Renal cortical epithelial cell (primary cell): ENCODE data around the gene TMPRSS9. TPM values are rescaled to one million over a fixed set of nuclear protein-coding genes. Genes with fewer than 3 reads are reported as not detected.
A peak's percentile ranks its signal among the peaks of the same experiment; 100 is the strongest.

Source experiments
- DNase-seq: peaks from one replicate; pipeline ENCODE4 v3.0.0-alpha.2; 2011; ENCODE audit warnings: low read depth
- total RNA-seq: library from RNA; depleted of rRNA; stranded (reverse); fragments of >200 nt; gene quantifications from 2 replicates; pipeline ENCODE4 v1.2.3, GENCODE V29; 2014

Gene TMPRSS9
- total RNA-seq, 1 donor from 2014 or later: 0.05 TPM

DNA sequence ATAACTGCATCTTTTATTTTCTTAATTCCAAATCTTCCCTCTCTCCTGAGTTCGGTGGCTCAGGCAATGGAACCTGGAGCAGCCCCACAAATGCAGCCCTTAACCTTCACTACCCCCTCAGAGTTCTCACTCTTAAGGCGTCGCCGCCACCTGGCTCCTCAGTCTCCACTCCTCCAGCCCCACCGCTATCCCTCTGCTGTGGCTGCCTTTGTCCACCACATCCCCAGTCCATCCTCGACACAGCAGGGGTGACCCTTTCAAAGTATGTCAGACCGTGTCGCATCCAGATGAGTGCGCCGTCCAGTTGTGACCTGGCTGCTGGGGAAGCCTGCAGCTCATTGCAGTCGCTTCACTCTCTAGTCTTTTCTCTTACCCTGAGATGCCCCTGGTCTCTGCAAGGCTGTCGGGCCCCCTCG lies 30.6 kb upstream of the TMPRSS9 start:
- DNase-seq: no peak

DNA sequence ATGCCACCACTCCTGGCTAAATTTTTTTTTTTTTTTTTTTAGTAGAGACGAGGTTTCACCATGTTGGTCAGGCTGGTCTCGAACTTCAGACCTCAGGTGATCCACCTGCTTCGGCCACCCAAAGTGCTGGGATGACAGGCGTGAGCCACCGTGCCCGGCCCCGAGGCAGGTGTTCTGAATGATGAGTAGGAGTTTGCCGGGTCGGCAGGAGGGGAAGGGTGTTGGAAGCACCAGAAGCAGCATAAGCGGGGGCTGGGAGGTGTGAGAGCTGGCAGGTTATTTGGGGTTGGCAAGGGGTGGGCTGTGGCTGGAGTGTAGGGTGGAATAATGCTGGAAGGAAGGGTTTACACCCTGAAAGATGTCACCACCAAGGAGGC lies 29.8 kb upstream of the TMPRSS9 start:
- no peak for DNase-seq

DNA sequence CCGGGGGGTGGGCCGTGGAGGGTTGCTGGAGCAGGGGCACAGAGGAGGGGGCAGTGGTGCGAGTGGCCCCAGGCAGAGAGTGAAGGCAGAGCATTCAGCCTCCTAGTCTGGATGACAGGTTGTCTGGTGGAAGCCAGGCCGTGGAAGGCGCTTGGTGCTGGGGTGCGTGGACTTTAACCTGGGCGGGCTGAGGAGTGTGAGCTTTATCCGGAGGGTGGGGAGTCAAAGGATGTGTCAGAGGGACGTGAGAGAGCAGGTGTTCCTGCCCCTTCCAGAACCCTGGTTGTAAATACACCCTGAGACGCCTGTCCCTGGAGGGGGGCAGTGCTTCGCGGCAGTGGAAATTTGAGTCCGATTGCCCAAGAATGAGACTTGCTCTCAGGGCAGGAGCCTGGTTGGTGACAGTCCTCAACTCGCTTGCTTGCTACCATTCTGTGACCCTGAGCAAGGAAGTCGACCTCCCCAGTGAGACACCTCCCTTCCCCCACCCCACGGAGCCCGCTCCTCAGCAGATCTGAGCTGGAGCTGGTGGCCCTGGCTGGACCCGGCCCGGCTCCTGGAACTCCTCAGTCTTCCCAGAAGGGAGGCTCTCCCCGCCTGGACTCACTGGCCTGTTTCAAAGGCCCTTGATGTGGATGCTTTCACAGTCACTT lies 29.3 kb upstream of the TMPRSS9 start:
- DNase-seq: peak; percentile 27

DNA sequence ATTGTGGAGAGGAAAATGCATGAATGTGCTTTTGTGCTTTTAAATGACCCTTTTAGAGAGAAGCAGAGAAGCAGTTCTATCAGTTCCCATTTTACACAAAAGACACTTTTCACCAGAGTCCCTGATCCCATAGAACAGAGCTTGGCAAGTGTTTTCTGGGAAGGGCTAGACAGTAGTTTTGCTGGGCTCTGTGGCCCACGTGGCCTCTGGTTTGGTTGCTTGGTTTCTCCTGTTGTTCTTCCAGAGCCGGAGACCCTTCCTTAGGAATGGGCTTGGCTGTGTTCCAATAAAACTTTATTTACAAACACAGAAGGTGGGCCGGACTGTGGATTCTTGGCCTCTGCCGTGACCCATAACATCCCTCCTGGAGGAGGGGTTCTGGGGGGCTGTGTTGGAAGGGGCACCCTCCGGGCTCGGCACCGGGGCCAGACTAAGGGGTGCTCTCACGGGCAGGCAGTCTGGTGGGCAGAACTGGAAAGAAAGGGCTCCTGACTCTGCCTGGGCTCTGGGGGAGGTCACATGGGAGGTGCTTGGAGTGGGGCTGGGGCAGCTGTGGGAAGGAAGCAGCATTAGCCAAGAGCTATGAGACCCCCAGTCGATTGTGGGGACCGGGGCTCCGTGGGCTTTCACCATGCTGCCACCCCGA lies 28.3 kb upstream of the TMPRSS9 start:
- no peak for DNase-seq

DNA sequence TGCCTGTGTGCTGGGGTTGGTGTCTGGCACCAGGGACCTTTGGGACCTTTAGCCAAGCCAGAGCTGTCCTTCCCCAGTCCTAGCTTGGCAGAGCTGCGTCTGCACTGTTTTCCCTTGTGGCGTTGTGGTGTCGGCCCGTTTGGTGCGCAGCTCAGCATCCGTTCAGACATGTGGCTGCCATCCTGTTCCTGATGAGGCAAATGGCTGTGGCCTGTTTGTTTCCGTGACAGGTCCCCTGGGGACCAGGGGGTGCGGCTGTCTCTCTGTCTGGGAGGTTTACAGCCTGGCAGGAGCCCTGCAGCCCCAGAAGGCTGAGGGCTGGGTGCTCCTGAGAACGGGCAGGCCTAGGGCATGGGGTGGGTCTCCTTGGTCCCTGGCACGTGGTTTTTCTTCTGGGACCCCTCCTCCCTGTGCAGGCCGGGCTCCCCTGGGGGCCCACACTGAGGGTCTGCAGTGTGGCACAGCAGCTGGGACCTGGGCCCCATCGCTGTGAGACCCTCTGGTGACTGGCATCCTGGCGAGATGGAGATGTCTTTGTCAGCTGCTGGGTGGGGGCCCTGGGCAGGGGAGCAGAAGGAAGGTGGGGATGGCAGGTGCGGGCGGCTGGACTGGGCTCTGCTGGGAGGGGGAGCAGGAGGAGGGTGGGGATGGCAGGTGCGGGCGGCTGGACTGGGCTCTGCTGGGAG lies 27.6 kb upstream of the TMPRSS9 start:
- no peak for DNase-seq

DNA sequence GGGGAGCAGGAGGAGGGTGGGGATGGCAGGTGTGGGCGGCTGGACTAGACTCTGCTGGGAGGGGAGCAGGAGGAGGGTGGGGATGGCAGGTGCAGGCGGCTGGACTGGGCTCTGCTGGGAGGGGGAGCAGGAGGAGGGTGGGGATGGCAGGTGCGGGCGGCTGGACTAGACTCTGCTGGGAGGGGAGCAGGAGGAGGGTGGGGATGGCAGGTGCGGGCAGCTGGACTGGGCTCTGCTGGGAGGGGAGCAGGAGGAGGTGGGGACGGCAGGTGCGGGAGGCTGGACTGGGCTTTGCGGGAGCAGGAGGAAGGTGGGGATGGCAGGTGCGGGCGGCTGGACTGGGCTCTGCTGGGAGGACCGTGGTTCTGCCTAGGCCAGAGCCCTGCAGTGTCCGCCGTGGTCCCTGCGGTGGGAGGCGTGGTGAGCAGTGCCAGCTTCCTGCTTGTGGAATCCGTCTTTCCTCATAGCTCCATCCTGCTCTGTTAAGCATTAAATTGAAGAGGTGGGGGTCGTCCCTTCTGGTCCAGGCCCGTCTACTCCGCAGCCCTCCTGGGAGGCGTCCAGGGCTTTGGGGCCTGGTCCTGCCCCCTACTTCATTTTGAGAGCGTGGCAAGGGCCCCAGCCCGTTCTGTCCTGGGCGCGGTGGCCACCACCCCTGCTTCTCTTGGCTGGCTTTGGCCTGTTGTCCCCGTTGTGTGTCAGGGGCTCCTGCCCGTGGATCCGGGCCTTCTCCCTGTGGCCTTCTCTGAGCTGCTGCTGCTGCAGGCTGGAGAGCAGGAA lies 26.8 kb upstream of the TMPRSS9 start:
- DNase-seq: no peak

DNA sequence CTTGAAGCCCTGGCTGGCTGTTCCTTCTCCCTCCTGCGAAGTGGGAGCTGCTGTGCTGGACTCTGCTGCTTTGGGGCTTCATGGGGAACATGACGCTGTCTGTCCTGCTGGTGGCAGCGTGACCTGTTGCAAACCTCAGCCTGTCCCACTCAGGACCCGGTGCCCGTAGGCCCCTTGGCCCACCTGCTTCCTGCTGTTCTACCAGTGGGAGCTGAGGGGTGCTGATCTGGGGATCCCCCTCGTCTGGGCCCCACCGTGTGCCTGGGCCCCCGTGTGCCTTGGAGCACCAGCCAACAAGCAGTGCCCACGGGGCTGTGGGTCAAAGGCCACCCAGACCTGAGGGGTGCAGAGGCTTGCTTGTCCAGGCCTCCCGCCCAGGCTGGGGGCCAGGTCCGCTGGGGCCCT lies 26.3 kb upstream of the TMPRSS9 start:
- no peak for DNase-seq

DNA sequence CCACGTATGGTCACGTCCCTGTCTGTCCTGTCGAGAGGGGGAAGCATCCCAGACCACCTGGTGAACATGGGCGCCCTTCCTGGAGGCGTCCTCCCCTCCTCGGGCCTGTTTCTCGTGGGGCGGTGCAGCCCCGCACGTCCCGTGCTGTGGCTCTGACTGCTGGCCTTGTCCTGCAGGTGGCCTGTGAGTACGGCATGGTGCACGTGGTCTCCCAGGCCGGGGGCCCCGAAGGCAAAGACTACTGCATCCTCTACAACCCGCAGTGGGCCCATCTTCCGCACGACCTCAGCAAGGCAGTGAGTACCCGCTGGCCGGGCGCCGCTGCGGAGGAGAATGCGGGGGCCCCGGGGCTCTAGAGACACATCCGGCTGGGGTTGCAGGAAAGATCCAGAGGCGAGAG lies 25.6 kb upstream of the TMPRSS9 start:
- DNase-seq: no peak

DNA sequence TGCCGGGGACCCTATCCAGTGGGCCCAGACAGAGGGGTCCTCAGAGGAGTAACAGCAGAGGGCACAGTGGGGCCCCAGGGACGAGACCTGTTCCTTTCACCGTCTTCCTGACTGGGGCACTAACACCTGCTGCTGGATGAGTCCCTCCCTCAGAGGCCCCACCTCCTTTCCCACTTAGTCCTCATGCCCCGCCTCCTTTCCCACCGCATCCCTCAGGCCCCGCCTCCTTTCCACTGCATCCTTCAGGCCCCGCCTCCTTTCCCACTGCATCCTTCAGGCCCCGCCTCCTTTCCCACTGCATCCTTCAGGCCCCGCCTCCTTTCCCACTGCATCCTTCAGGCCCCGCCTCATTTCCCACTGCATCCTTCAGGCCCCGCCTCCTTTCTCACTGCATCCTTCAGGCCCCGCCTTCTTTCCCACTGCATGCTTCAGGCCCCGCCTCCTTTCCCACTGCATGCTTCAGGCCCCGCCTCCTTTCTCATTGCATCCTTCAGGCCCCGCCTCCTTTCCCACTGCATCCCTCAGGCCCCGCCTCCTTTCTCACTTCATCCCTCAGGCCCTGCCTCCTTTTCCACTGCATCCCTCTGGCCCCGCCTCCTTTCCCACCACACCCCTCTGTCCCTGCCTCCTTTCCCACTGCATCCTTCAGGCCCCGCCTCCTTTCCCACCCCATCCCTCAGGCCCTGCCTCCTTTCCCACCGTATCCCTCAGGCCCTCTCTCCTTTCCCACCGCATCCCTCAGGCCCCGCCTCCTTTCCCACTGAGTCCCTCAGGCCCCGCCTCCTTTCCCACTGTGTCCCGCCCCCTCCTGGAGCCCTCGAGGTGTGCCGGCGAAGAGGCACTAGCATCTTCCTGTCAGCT lies 24.8 kb upstream of the TMPRSS9 start:
- no peak for DNase-seq

DNA sequence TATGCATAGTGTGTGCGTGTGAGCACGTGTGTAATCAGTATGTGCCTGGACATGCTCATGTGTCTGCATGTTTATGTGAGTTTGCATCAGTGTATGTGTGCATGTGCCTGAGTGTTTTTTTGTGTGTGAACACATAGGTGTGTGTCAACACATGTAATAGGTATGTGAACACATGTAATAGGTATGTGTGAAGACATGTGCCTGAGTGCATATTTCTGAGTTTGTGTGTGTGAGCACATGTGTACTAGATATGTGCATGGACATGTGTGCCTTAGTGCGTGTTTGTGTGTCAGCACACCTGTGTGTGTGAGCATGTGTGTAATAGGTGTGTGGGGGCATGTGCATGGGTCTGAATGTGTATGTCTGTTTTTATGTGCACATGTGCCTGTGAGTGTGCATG lies 24.2 kb upstream of the TMPRSS9 start:
- no peak for DNase-seq

DNA sequence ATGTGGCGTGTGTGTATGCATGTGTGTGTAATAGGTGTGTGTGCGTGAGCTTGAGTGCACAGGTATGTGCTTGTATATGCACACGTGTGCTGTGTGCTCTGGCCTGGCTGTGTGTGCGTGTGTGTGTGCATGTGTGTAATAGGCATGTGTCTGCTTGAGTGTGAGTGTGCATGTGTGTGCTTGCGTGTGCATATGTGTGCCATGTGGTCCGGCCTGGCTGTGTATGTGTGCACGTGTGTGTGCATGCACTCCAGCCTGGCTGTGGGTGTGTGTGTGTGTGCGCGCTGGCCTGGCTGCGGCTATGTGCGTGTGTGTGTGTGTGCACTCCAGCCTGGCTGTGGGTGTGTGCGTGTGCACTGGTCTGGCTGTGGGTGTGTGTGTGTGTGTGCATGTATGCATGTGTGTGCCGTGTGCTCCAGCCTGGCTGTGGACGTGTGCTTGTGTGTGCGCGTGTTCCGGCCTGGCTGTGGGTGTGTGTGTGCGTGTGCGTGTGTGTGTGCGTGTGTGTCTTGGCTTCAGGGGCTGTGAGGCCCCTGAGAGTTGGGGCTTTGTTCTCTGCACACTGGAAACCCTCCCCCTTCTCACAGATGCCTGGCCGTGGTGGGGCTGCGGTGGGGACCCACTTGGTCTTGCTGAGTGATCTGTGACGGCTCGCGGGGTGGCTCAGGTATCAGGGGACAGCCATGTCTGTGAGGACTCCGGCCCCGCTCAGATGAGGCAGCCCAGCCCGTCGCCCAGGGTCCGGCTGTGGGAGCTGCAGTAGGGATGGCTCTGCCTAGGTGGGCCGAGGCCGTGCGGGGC lies 23.3 kb upstream of the TMPRSS9 start:
- DNase-seq: no peak

DNA sequence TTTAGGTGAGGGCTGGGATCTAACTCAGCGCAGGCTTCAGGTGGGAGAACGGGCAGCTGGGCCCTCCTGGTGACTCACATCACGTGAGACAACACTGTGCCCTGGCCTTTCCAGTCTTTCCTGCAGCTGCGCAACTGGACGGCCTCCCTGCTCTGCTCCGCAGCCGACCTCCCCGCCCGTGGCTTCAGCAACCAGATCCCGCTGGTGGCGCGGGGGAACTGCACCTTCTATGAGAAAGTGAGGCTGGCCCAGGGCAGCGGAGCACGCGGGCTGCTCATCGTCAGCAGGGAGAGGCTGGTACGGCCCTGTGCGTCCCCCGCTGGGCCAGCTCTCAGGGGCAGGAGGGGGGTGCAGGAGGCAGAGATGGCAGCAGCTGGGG lies 22.7 kb upstream of the TMPRSS9 start:
- DNase-seq: no peak

DNA sequence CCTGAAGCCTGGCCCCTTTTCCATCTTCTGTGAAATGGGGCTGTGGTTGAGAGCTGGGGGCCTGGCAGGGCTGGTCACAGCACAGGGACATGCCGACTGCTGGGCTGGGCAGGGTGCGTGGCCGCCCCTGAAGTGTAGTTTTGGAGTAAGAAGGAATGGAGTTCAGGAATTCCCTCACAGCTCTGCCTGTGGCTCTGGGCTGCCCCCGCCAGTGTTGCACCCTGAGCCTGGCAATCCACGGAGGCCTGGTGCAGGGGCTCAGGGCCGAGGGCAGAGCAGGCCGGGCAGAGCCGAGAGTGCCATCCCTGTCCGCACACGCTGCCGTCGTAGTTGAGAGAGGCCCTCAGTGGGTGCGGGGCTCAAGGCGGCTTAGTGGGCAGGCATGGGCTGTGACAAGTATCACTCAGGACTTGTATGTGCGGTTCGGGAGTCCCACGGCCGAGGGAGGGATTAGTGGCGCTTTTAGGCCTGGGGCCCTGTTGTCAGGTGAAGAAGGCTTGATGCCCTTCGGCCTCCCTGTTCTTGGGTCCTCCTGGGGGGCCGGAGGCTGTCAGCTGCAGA lies 21.9 kb upstream of the TMPRSS9 start:
- no peak for DNase-seq

DNA sequence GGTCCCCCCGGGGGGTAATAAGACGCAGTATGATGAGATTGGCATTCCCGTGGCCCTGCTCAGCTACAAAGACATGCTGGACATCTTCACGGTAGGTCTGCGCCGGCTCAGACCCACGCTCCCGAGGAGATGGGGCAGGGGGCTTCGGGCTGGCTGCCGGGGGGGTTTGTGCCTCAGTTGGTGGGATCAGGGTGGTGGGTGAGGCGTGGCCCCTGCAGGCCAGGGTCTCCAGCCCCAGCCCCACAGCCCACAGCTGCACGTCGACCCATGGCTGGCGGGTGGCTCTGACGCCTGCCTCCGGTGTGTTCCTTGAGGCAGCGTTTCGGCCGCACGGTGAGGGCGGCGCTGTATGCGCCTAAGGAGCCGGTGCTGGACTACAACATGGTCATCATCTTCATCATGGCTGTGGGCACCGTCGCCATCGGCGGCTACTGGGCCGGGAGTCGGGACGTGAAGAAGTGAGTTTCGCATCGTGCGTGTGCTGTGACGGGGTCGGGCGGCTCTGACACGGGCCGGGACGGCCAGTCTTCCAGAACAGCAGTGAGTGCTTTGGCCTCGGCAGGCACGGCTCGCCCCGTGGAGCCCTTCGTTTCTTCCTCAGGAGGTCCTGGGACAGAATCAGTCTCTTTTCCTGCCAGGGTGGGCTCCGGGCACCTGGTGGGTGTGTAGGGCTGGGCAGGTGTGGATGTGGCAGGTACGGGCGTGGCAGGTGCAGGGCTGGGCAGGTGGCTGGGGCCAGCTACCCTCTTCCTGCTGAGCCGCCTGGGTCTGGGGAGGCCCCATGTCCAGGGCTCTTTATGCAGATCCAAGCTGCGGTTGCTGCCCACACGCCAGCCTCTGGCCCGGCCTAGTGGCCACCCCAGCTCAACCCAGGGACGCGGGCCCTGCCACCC lies 21.1 kb upstream of the TMPRSS9 start:
- no peak for DNase-seq

DNA sequence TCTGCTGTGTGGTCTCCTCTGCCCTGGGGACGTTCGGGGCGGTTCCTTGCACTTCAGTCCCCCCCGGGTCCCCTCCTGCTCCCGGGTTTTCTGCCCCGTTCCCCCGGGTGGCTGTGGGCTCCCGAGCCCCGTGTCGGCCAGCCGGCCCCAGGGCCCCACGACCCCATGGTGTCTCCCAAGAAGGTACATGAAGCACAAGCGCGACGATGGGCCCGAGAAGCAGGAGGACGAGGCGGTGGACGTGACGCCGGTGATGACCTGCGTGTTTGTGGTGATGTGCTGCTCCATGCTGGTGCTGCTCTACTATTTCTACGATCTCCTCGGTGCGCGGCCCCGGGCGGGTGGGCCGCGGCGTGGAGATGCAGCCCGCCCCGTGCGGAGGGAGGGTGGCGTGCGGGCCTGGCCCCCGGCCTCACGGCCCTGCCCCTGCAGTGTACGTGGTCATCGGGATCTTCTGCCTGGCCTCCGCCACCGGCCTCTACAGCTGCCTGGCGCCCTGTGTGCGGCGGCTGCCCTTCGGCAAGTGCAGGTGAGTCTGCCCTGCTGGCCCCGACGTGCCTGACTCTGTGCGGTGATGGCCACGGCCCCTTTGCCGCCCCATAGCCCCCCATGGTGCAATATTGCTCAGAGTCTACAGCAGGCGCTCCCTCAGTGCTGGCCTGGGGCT lies 20.3 kb upstream of the TMPRSS9 start:
- DNase-seq: no peak

DNA sequence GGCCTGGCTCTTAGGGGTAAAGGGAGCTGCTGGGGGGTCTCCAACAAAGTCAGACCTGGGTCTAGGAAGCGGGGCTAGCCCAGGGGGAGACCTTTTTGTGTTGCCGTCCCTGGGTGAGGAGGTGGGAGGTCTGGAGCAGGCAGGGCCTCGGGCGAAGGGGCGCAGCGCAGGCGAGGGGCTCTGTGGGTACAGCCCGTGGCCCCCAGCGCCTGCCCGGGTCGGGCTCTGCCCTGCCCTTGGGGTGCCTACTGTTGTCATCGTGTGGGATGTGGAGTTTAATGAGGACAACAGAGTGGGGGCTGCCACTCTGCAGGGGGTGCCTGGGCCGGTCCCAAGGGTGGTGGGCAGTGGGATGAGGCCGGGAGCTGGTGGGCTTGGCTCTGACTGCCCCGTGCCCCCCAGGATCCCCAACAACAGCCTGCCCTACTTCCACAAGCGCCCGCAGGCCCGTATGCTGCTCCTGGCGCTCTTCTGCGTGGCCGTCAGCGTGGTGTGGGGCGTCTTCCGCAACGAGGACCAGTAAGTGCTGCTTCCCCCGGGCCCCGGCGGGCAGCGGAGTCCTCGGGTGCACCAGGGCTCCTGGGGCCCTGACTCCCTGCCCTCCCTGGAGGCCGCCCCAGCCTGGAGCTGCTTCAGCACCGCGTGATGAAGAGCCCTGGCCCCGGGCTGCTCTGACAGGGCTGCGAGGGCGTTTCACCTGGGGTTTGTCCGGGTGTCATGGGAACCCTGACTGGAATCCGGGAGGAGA lies 19.4 kb upstream of the TMPRSS9 start:
- no peak for DNase-seq

DNA sequence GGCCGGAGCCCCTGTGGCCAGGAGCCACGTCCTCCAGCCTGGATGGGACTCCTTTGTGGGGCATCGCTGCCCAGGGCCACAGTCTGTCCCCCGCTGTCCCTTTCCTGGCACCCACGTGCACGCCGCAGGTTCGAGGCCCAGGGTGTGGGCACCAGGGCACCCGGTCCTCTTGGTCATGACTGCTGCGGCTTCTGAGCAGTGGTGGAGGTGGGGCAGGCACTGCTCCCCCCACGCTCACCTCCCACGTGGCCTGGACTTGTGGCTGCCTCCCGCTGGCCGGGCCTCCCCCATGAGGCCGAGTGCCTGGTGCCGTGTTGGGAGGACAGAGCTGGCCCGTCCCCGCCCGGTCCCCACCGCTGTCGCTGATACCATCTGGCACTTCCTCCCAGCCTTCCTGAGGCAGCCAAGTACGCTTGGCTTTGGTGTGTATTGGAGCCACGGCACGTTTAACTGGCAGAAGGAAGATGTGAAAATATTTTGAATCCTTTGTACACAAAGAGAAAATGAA lies 18.8 kb upstream of the TMPRSS9 start:
- DNase-seq: no peak

DNA sequence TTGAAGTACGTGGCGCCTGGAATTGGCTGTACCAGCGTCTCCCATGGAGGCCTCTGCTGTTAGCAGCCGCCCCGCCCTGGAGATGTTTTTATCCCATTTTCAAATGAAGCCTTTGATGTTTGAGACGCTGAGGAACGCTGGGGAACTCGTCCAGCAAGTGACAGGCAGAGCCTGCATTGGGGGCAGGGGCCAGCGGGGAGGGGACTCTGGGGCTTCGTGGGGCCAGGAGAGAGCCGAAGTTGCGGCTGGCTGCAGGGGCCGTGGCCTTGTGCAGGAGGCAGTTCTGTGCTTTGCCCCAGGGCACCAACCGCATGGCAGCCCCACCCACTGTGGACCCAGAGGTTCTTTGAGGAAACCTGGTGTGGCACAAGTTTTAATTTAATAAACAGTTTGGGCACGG lies 18.1 kb upstream of the TMPRSS9 start:
- no peak for DNase-seq
